Hepatocyte (in vitro differentiated cells): Measurements from ENCODE around the gene RPP30. TPM values are rescaled to one million over a fixed set of nuclear protein-coding genes. Genes with fewer than 3 reads are reported as not detected.
"Not testable (repeated sequence)": the region's sequence is repeated elsewhere in the genome, so short reads cannot be mapped to it uniquely, and the experiment has no call there.

Source experiments
- DNase-seq: peaks from one replicate; pipeline ENCODE4 v3.0.0-alpha.2; 2016; ENCODE audit warnings: low spot score
- H2AFZ ChIP-seq: fragments of 200-600 bp; sonication (generic); 2 replicates; pipeline ENCODE4 v1.6.0; 2016; ENCODE audit warnings: antibody characterized with exemption, mild to moderate bottlenecking
- H3K27ac ChIP-seq: fragments of 200-600 bp; sonication (generic); 2 replicates; pipeline ENCODE4 v1.5.1; 2016; ENCODE audit warnings: mild to moderate bottlenecking
- H3K27me3 ChIP-seq: fragments of 200-600 bp; sonication (generic); 2 replicates; pipeline ENCODE4 v1.6.1; 2016
- H3K36me3 ChIP-seq: fragments of 200-600 bp; sonication (generic); replicated peaks from 2 replicates; pipeline ENCODE4 v1.5.1; 2016; ENCODE audit warnings: low read depth; ENCODE audit not compliant: insufficient read depth
- H3K4me1 ChIP-seq: fragments of 200-600 bp; sonication (generic); 2 replicates; pipeline ENCODE4 v1.5.1; 2016; ENCODE audit warnings: mild to moderate bottlenecking, moderate library complexity; ENCODE audit not compliant: insufficient read depth
- H3K4me2 ChIP-seq: fragments of 200-600 bp; sonication (generic); 2 replicates; pipeline ENCODE4 v1.6.0; 2016
- H3K4me3 ChIP-seq: fragments of 200-600 bp; sonication (generic); 2 replicates; pipeline ENCODE4 v1.5.1; 2016; ENCODE audit warnings: mild to moderate bottlenecking
- H3K79me2 ChIP-seq: fragments of 200-600 bp; sonication (generic); 2 replicates; pipeline ENCODE4 v1.6.0; 2017; ENCODE audit warnings: mild to moderate bottlenecking
- H3K9me2 ChIP-seq: fragments of 200-600 bp; sonication (generic); replicated peaks from 2 replicates; pipeline ENCODE4 v1.6.0; 2017; ENCODE audit warnings: mild to moderate bottlenecking; ENCODE audit not compliant: insufficient read depth
- H3K9me3 ChIP-seq: fragments of 200-600 bp; sonication (generic); 2 replicates; pipeline ENCODE4 v1.5.1; 2016; ENCODE audit warnings: low read depth, mild to moderate bottlenecking
- H4K20me1 ChIP-seq: fragments of 200-600 bp; sonication (generic); 2 replicates; pipeline ENCODE4 v1.6.0; 2016; ENCODE audit warnings: mild to moderate bottlenecking; ENCODE audit not compliant: insufficient read depth, poor library complexity, severe bottlenecking
- CTCF ChIP-seq: fragments of 200-600 bp; sonication (generic); IDR thresholded peaks from 2 replicates; pipeline ENCODE4 v1.5.1; 2016; ENCODE audit warnings: antibody characterized with exemption, mild to moderate bottlenecking; ENCODE audit not compliant: poor library complexity
- EZH2 ChIP-seq: fragments of 200-600 bp; sonication (generic); IDR thresholded peaks from 2 replicates; pipeline ENCODE4 v1.6.1; 2016; ENCODE audit warnings: antibody characterized with exemption, mild to moderate bottlenecking, borderline replicate concordance
- EZH2phosphoT487 ChIP-seq: fragments of 200-600 bp; sonication (generic); IDR thresholded peaks from one replicate; pipeline ENCODE4 v1.6.1; 2018; ENCODE audit warnings: antibody characterized with exemption, mild to moderate bottlenecking, low read depth, moderate library complexity; ENCODE audit not compliant: unreplicated experiment, severe bottlenecking
- WGBS: methylation state at CpG from one replicate; pipeline ENCODE4 v1.1.6; 2016; ENCODE audit warnings: low lambda C conversion rate; ENCODE audit errors: missing lambda C conversion rate; 5-methylcytosine and 5-hydroxymethylcytosine counted together
- polyA plus RNA-seq: library from polyadenylated mRNA; unstranded; fragments of >200 nt; fragmentation: Nextera tagmentation; extraction: Ambion mirVana; gene quantifications from 2 replicates; pipeline ENCODE4 v1.2.1, GENCODE V29; 2016
- total RNA-seq: library from RNA; depleted of rRNA; stranded (reverse); fragments of >200 nt; gene quantifications from 2 replicates; pipeline ENCODE4 v1.2.3, GENCODE V29; 2014

Gene RPP30
- total and polyA plus RNA-seq, 2 experiments from 2014 or later, result 33.1 to 38.6 TPM

DNA sequence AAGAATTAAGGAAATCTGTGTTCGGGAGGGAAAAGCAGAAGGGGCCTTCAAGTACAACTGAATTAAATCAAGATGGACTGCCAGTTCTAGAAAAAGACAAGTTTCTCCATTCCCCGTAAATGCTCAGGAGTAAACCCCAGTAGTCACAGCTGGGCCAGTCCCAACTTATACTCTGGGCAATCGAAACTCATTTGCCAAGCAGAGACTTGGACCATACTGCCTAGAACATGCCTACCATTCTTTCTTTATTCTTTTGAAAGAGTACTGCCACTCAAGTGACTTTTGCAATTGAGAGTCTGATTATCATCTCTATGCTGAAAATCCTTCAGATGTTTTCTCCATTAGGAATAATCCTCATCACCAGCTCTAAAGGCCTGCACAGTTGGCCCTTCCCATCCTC, 21.4 kb downstream of the RPP30 start:
- no peaks in the 10 kb centered on the region for H3K27me3 ChIP-seq
- no peak overlapping the region for H3K27ac ChIP-seq
- H3K36me3 ChIP-seq, result no peaks in the 10 kb centered on the region
- DNase-seq, result no peak
- H2AFZ ChIP-seq, result no peak overlapping the region
- WGBS, result 93% methylated on average over 3 of the region's 3 CpGs
- no peak for TF ChIP-seq CTCF
- TF ChIP-seq EZH2phosphoT487, result no peak
- TF ChIP-seq EZH2, result no peak
- H3K4me1 ChIP-seq, result no peaks in the 10 kb centered on the region
- no peaks in the 10 kb centered on the region for H3K9me3 ChIP-seq
- no peak overlapping the region for H3K4me2 ChIP-seq
- no peaks in the 10 kb centered on the region for H3K9me2 ChIP-seq
- H3K79me2 ChIP-seq, result no peaks in the 10 kb centered on the region
- H3K4me3 ChIP-seq, result no peak overlapping the region
- H4K20me1 ChIP-seq, result no peaks in the 10 kb centered on the region

DNA sequence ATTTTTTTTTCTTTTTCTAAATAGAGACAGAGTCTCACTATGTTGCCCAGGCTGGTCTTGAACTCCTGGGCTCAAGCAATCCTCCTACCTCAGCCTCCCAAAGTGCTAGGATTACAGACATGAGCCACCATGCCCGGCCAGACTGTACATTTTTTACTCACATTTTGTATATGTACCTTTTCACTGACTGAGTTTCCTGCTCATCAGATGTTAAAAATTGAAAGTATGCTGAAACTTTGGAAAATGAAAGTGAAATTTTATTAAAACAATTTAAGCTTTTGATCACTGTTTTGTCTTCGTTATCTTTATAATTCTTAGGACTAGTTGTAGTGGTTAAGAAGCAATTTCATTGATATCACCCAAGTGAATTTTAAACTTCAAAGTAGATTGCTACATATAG, 25.1 kb downstream of the RPP30 start:
- DNase-seq, H3K4me3 ChIP-seq, H3K4me2 ChIP-seq, H3K27ac ChIP-seq, H3K79me2 ChIP-seq, H4K20me1 ChIP-seq, H3K4me1 ChIP-seq, H3K36me3 ChIP-seq, H3K9me2 ChIP-seq, H3K9me3 ChIP-seq, H3K27me3 ChIP-seq, H2AFZ ChIP-seq: not testable (repeated sequence)
- WGBS, result 88% methylated on average over 2 of the region's 2 CpGs

- 86% methylated on average over 1 of the region's 1 CpG for WGBS
- H3K79me2 ChIP-seq, result no peaks in the 10 kb centered on the region
- no peaks in the 10 kb centered on the region for H3K36me3 ChIP-seq
- H3K27ac ChIP-seq, result no peak overlapping the region
- no peak for DNase-seq
- H3K4me3 ChIP-seq, result no peak overlapping the region
- H3K27me3 ChIP-seq, result no peaks in the 10 kb centered on the region
- H3K4me1 ChIP-seq, result no peaks in the 10 kb centered on the region
- no peaks in the 10 kb centered on the region for H4K20me1 ChIP-seq
- no peak overlapping the region for H2AFZ ChIP-seq
- H3K9me2 ChIP-seq, result no peaks in the 10 kb centered on the region
- no peak for TF ChIP-seq EZH2
- TF ChIP-seq EZH2phosphoT487, result no peak
- TF ChIP-seq CTCF, result no peak
- no peaks in the 10 kb centered on the region for H3K9me3 ChIP-seq
- H3K4me2 ChIP-seq, result no peak overlapping the region
These were observed 34.2 kb downstream of the RPP30 start for GRCh38 chr10:90905925-90906324.

- DNase-seq, result no peak
- H3K9me2 ChIP-seq, result no peaks in the 10 kb centered on the region
- TF ChIP-seq CTCF, result no peak
- no peak for TF ChIP-seq EZH2phosphoT487
- no peak for TF ChIP-seq EZH2
- H3K4me1 ChIP-seq, result no peaks in the 10 kb centered on the region
- no peak overlapping the region for H2AFZ ChIP-seq
- no peaks in the 10 kb centered on the region for H4K20me1 ChIP-seq
- no peak overlapping the region for H3K27ac ChIP-seq
- H3K4me2 ChIP-seq, result no peak overlapping the region
- H3K27me3 ChIP-seq, result no peaks in the 10 kb centered on the region
- no peaks in the 10 kb centered on the region for H3K36me3 ChIP-seq
- WGBS, result 97% methylated on average over 1 of the region's 1 CpG
- no peak overlapping the region for H3K4me3 ChIP-seq
- no peaks in the 10 kb centered on the region for H3K79me2 ChIP-seq
- H3K9me3 ChIP-seq, result no peaks in the 10 kb centered on the region
These were observed 34.8 kb downstream of the RPP30 start for GRCh38 chr10:90906596-90906995.
